ENCODE data around the gene HMGCR. TPM values are rescaled to one million over a fixed set of nuclear protein-coding genes. Genes with fewer than 3 reads are reported as not detected.

HMGCR gene
- total RNA-seq, 4 donors from 2014 or later, result 3.3 to 132 (median 14.1) TPM

DNA sequence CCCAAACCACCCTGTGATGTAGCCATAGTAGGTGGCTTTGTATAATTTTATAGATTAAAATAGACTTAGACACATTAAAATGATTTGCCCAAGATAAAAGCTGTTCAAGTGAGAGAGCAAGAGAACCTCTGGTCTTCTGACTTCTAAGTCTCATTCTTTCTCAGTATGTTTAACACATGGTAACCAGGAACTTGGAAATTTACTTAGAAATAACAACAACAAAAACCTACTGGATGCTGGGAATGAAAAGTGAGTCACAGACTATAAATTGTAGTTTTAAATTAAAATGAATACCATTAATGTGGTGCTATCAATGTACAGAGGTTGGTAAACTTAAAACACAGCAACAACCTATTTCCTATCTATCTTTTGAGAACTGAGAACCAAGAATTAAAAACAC, 30.4 kb downstream of the HMGCR start:
- no peaks in the 10 kb centered on the region for H3K4me1 ChIP-seq
- no peak overlapping the region for H3K4me3 ChIP-seq
- intact Hi-C loops (cut with DNase I; ENCODE audit: low total_unique reads), result no loop called here
- no peaks in the 10 kb centered on the region for H3K36me3 ChIP-seq
- no peak for TF ChIP-seq POLR2A (IDR thresholded peaks at IDR 0.05)
- TF ChIP-seq, protein P1, sequence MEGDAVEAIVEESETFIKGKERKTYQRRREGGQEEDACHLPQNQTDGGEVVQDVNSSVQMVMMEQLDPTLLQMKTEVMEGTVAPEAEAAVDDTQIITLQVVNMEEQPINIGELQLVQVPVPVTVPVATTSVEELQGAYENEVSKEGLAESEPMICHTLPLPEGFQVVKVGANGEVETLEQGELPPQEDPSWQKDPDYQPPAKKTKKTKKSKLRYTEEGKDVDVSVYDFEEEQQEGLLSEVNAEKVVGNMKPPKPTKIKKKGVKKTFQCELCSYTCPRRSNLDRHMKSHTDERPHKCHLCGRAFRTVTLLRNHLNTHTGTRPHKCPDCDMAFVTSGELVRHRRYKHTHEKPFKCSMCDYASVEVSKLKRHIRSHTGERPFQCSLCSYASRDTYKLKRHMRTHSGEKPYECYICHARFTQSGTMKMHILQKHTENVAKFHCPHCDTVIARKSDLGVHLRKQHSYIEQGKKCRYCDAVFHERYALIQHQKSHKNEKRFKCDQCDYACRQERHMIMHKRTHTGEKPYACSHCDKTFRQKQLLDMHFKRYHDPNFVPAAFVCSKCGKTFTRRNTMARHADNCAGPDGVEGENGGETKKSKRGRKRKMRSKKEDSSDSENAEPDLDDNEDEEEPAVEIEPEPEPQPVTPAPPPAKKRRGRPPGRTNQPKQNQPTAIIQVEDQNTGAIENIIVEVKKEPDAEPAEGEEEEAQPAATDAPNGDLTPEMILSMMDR (IDR thresholded peaks at IDR 0.05), result no peak
- H3K27ac ChIP-seq, result no peak overlapping the region
- H3K27me3 ChIP-seq, result no peaks in the 10 kb centered on the region
- H3K9me3 ChIP-seq, result no peaks in the 10 kb centered on the region
- DNase-seq, result no peak

DNA sequence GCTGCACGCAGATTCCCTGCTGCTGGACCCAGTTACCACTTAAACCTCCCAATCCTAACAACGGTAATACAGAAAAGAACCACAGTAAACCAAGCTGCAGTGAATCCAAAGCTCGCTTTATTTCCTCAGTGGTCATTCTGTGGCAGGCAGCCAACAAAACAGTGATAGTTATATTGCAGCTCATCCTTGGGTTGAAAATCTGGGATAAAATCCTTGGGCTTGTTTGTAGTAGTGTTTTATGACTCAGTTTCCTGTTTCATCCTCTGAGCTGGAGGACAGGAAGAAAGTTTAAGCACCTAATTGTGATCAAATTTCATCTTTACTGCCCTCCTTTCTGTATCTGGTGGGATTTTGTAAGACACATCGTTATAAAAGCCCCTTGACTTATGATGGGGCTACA, 31.4 kb downstream of the HMGCR start:
- Histone ChIP-seq H3K36me3 (no peaks in the 10 kb centered on the region), H3K27me3 (no peaks in the 10 kb centered on the region), H3K4me1 (no peaks in the 10 kb centered on the region), H3K4me3 (no peak overlapping the region), H3K27ac (no peak overlapping the region), H3K9me3 (no peaks in the 10 kb centered on the region)
- no peak for DNase-seq
- TF ChIP-seq, protein P1 (IDR thresholded peaks at IDR 0.05), result no peak
- no peak for TF ChIP-seq POLR2A (IDR thresholded peaks at IDR 0.05)
- intact Hi-C loops (cut with DNase I; ENCODE audit: low total_unique reads), result no loop called here

DNA sequence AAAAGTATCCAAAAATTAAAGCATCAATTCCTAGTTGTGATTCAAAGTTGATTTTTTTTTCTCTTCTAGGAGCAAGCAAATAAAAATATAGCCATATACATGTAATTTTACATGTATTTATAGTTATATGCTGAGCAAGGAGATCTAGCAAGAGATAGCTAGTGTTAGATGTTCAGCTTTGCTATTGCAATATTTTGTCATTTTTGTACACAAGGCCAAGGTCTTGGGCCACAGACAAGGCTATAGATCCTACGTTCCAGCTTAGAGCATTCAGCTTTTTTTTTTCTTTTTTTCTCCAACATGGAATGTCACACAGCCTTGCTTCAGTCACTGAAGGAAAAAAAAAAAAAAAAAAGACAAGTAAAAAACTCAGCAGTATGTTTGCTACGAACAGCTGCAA, 36.8 kb downstream of the HMGCR start:
- Histone ChIP-seq H3K9me3 (no peaks in the 10 kb centered on the region), H3K36me3 (no peaks in the 10 kb centered on the region), H3K27ac (no peak overlapping the region), H3K4me1 (no peaks in the 10 kb centered on the region), H3K4me3 (no peak overlapping the region), H3K27me3 (no peaks in the 10 kb centered on the region)
- intact Hi-C loops (cut with DNase I; ENCODE audit: low total_unique reads), result no loop called here
- DNase-seq, result no peak
- TF ChIP-seq, protein P1 (IDR thresholded peaks at IDR 0.05), result no peak
- no peak for TF ChIP-seq POLR2A (IDR thresholded peaks at IDR 0.05)

DNA sequence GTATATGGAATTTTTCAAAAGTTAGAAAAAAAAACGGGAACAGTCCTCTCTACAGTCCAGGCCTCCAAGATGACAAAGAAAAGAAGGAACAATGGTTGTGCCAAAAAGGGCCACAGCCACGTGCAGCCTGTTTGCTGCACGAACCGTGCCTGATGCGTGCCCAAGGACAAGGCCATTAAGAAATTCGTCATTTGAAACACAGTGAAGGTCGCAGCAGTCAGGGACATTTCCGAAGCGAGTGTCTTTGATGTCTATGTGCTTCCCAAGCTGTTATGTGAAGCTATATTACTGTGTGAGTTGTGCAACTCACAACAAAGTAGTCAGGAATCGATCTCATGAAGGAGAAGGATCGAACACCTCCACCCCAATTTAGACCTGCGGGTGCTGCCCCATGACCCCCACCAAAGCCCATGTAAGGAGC, 37.4 kb downstream of the HMGCR start:
- no peak overlapping the region for H3K27ac ChIP-seq
- no peak overlapping the region for H3K4me3 ChIP-seq
- no peaks in the 10 kb centered on the region for H3K9me3 ChIP-seq
- no peaks in the 10 kb centered on the region for H3K36me3 ChIP-seq
- intact Hi-C loops (cut with DNase I; ENCODE audit: low total_unique reads), result no loop called here
- H3K4me1 ChIP-seq, result no peaks in the 10 kb centered on the region
- TF ChIP-seq, protein P1 (IDR thresholded peaks at IDR 0.05), result no peak
- no peak for TF ChIP-seq POLR2A (IDR thresholded peaks at IDR 0.05)
- no peaks in the 10 kb centered on the region for H3K27me3 ChIP-seq
- DNase-seq, result no peak

DNA sequence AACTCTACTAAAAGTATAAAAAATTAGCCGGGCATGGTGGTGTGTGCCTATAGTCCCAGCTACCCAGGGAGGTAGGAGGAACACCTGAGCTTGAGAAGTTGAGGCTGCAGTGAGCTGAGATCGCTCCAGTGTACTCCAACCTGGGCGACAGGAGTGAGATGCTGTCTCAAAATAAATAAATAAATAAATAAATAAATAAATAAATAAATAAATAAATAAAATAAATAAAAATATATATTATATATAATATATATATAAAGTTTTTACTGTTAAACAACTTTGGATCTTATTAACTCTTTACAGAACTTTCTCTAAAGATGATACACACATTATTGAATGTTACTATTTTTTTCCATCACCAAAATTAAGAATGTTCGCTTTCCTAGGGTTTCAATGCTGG, 38.4 kb downstream of the HMGCR start:
- Histone ChIP-seq H3K4me3 (no peak overlapping the region), H3K4me1 (no peaks in the 10 kb centered on the region), H3K36me3 (no peaks in the 10 kb centered on the region), H3K9me3 (no peaks in the 10 kb centered on the region), H3K27ac (no peak overlapping the region), H3K27me3 (no peaks in the 10 kb centered on the region)
- intact Hi-C loops (cut with DNase I; ENCODE audit: low total_unique reads), result no loop called here
- no peak for DNase-seq
- no peak for TF ChIP-seq POLR2A (IDR thresholded peaks at IDR 0.05)

DNA sequence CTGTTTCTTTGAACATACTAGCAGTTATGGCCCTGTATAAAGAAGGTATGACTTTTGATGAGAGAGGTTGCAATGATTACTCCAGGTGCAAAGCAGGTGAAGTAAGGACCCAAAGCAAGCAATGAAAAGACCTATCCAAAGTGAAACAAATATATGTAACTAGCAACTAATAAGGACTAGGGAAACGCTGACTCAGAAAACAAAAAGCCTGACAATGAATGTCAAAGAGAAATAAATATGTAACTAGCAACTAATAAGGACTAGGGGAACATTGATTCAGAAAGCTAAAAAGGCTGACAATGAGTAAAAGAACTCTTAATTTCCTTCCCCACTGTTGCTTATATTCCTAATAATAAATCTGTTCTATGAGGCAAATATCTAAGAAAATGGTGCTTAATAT, 43.1 kb downstream of the HMGCR start:
- intact Hi-C loops (cut with DNase I; ENCODE audit: low total_unique reads), result no loop called here
- H3K9me3 ChIP-seq, result no peaks in the 10 kb centered on the region
- no peak for DNase-seq
- H3K4me3 ChIP-seq, result no peak overlapping the region
- H3K4me1 ChIP-seq, result no peaks in the 10 kb centered on the region
- no peak for TF ChIP-seq POLR2A (IDR thresholded peaks at IDR 0.05)
- TF ChIP-seq, protein P1 (IDR thresholded peaks at IDR 0.05), result no peak
- no peak overlapping the region for H3K27ac ChIP-seq
- H3K36me3 ChIP-seq, result no peaks in the 10 kb centered on the region
- no peaks in the 10 kb centered on the region for H3K27me3 ChIP-seq

All from uterus (tissue), 4 donors.